GM23338 (cell line): ENCODE data around the gene THSD4.

Experiments used
- CREB1 ChIP-seq: fragments of 250-450 bp; sonication (Bioruptor Pico); IDR thresholded peaks from 2 replicates; pipeline ENCODE4 v1.5.0; 2020; ENCODE audit warnings: low read depth, mild to moderate bottlenecking, moderate library complexity
- EZH2 ChIP-seq: fragments of 200-600 bp; sonication (generic); IDR thresholded peaks from one replicate; pipeline ENCODE4 v1.8.0; 2017; ENCODE audit warnings: antibody characterized with exemption, mild to moderate bottlenecking, low read depth; ENCODE audit not compliant: unreplicated experiment
- EZH2phosphoT487 ChIP-seq: fragments of 200-600 bp; sonication (generic); IDR thresholded peaks from one replicate; pipeline ENCODE4 v1.8.1; 2018; ENCODE audit warnings: antibody characterized with exemption; ENCODE audit not compliant: unreplicated experiment
- POLR2AphosphoS5 ChIP-seq: IDR thresholded peaks from 2 replicates; pipeline ENCODE4 v1.6.1; 2016; ENCODE audit warnings: antibody characterized with exemption, low read depth
- ZNF114 ChIP-seq: fragments of 250-450 bp; sonication (Bioruptor Pico); IDR thresholded peaks from 2 replicates; pipeline ENCODE4 v1.5.0; 2020; ENCODE audit warnings: mild to moderate bottlenecking, moderate library complexity
- ZNF331 ChIP-seq: fragments of 250-450 bp; sonication (Bioruptor Pico); IDR thresholded peaks from 2 replicates; pipeline ENCODE4 v1.5.0; 2020; ENCODE audit warnings: low read depth, mild to moderate bottlenecking, moderate library complexity
- TF ChIP-seq, protein P1 (sequence below), 2 experiments: fragments of 200-600 bp in 1 of 2; sonication (generic) in 1 of 2; conservative IDR thresholded peaks; 2 replicates each; pipeline versions ENCODE4 v1.5.1 to v1.6.1; 2016 to 2017; ENCODE audit warnings: antibody characterized with exemption in 2 of 2, low read depth in 2 of 2, mild to moderate bottlenecking in 2 of 2, moderate library complexity in 1 of 2
- TF ChIP-seq, protein P2 (sequence below): IDR thresholded peaks from one replicate; pipeline ENCODE4 v1.6.1; 2018; ENCODE audit warnings: antibody characterized with exemption; ENCODE audit not compliant: unreplicated experiment
- TF ChIP-seq, protein P3 (sequence below): IDR thresholded peaks from 2 replicates; pipeline ENCODE4 v1.6.1; 2016; ENCODE audit warnings: antibody characterized with exemption

DNA sequence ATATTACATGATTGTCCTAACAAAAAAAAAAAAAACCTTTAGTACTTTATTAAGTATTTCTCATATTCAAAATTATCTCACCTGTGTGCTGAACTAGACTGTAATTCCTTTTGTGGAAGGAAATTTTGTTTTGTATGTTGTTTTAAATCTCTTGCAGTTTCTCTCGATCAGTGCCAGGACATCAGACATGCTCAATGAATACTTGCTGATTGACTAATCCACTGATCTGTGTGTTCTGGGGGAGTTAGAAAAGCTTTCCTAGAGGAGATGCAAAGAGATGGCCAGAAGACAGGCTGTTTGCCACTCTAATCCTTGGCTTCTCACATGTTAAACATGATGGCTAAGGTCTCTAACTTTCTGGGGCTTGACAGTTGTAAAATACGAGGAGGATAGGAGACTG, 461.8 kb downstream of the THSD4 start:
- TF ChIP-seq CREB1 (CRISPR knock-in tag) (no peak), EZH2 (no peak), POLR2AphosphoS5 (no peak), EZH2phosphoT487 (no peak), ZNF331 (CRISPR knock-in tag) (no peak), ZNF114 (no peak)
- TF ChIP-seq, protein P1, sequence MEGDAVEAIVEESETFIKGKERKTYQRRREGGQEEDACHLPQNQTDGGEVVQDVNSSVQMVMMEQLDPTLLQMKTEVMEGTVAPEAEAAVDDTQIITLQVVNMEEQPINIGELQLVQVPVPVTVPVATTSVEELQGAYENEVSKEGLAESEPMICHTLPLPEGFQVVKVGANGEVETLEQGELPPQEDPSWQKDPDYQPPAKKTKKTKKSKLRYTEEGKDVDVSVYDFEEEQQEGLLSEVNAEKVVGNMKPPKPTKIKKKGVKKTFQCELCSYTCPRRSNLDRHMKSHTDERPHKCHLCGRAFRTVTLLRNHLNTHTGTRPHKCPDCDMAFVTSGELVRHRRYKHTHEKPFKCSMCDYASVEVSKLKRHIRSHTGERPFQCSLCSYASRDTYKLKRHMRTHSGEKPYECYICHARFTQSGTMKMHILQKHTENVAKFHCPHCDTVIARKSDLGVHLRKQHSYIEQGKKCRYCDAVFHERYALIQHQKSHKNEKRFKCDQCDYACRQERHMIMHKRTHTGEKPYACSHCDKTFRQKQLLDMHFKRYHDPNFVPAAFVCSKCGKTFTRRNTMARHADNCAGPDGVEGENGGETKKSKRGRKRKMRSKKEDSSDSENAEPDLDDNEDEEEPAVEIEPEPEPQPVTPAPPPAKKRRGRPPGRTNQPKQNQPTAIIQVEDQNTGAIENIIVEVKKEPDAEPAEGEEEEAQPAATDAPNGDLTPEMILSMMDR (conservative IDR thresholded peaks at IDR 0.05; ENCODE audit: low read depth in 2 of 2): no peak
- TF ChIP-seq, protein P2, sequence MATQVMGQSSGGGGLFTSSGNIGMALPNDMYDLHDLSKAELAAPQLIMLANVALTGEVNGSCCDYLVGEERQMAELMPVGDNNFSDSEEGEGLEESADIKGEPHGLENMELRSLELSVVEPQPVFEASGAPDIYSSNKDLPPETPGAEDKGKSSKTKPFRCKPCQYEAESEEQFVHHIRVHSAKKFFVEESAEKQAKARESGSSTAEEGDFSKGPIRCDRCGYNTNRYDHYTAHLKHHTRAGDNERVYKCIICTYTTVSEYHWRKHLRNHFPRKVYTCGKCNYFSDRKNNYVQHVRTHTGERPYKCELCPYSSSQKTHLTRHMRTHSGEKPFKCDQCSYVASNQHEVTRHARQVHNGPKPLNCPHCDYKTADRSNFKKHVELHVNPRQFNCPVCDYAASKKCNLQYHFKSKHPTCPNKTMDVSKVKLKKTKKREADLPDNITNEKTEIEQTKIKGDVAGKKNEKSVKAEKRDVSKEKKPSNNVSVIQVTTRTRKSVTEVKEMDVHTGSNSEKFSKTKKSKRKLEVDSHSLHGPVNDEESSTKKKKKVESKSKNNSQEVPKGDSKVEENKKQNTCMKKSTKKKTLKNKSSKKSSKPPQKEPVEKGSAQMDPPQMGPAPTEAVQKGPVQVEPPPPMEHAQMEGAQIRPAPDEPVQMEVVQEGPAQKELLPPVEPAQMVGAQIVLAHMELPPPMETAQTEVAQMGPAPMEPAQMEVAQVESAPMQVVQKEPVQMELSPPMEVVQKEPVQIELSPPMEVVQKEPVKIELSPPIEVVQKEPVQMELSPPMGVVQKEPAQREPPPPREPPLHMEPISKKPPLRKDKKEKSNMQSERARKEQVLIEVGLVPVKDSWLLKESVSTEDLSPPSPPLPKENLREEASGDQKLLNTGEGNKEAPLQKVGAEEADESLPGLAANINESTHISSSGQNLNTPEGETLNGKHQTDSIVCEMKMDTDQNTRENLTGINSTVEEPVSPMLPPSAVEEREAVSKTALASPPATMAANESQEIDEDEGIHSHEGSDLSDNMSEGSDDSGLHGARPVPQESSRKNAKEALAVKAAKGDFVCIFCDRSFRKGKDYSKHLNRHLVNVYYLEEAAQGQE: no peak
- TF ChIP-seq, protein P3, sequence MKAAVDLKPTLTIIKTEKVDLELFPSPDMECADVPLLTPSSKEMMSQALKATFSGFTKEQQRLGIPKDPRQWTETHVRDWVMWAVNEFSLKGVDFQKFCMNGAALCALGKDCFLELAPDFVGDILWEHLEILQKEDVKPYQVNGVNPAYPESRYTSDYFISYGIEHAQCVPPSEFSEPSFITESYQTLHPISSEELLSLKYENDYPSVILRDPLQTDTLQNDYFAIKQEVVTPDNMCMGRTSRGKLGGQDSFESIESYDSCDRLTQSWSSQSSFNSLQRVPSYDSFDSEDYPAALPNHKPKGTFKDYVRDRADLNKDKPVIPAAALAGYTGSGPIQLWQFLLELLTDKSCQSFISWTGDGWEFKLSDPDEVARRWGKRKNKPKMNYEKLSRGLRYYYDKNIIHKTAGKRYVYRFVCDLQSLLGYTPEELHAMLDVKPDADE: no peak
